ENCODE measurements around the gene NSUN6. TPM values are rescaled to one million over a fixed set of nuclear protein-coding genes. Genes with fewer than 3 reads are reported as not detected.
A peak's percentile ranks its signal among the peaks of the same experiment; 100 is the strongest.

The NSUN6 gene
- total RNA-seq, 2 experiments from 2014 or later, result 9.8 to 11.1 TPM

DNA sequence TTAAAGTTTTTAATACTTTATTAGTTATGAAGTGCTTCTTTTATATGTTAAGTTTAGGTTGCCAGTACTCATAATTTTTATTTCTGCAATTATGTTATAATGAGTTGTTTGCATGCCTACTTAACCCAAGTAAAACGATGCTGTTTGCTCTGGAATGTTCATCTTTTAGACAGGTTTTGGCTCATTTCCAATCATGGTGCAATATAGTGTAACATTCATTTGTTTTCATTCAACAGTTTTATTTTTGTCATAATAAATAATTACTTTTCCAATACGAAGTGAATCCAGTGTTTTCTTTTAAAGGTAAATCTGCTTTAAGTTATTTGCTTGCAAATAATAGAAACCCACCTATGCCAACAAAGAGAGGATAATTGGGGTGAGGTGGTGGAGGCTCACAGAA, 30.0 kb upstream of the NSUN6 start:
- no peak for DNase-seq
- Mint-ChIP-seq H3K36me3 (ENCODE audit: low read depth) (peaks cover 8% of the 10 kb centered on the region), H3K9me3 (no peaks in the 10 kb centered on the region), H3K4me1 (ENCODE audit: low read depth) (peaks cover 5% of the 10 kb centered on the region), H3K27me3 (ENCODE audit: low read depth) (no peaks in the 10 kb centered on the region), H3K27ac (no peak overlapping the region), H3K4me3 (no peak overlapping the region)
- CTCF ChIA-PET, result no interaction called here
- intact Hi-C loops (cut with micrococcal nuclease), result loop anchor here (10.0 kb wide), 1 partner anchor 1103 kb away; no protein-coding TSS in a partner anchor

DNA sequence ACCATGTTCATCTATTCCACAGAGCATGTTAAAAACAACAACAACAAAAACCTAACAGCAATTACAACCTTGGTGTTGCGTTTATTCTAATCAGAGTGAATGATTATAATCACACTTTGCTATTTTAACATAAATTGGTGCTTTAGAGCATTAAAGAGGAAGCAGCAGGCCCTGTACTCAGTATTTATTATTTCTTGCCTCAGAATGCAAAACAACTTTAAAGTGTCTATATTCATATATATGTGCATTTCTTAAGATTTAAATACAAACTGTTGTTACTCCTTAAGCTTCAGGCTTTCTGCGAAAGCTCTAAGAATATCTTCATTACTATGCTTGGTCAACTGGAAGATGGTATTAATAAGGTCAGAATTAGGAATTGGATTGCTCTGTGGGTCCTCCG, 29.4 kb upstream of the NSUN6 start:
- no peak for DNase-seq
- peaks cover 8% of the 10 kb centered on the region for H3K36me3 Mint-ChIP-seq (ENCODE audit: low read depth)
- H3K4me1 Mint-ChIP-seq (ENCODE audit: low read depth), result peaks cover 5% of the 10 kb centered on the region
- CTCF ChIA-PET, result no interaction called here
- intact Hi-C loops (cut with micrococcal nuclease), result loop anchor here (10.0 kb wide), 1 partner anchor 1104 kb away; no protein-coding TSS in a partner anchor
- H3K4me3 Mint-ChIP-seq, result no peak overlapping the region
- H3K27ac Mint-ChIP-seq, result no peak overlapping the region
- H3K27me3 Mint-ChIP-seq (ENCODE audit: low read depth), result no peaks in the 10 kb centered on the region
- no peaks in the 10 kb centered on the region for H3K9me3 Mint-ChIP-seq

DNA sequence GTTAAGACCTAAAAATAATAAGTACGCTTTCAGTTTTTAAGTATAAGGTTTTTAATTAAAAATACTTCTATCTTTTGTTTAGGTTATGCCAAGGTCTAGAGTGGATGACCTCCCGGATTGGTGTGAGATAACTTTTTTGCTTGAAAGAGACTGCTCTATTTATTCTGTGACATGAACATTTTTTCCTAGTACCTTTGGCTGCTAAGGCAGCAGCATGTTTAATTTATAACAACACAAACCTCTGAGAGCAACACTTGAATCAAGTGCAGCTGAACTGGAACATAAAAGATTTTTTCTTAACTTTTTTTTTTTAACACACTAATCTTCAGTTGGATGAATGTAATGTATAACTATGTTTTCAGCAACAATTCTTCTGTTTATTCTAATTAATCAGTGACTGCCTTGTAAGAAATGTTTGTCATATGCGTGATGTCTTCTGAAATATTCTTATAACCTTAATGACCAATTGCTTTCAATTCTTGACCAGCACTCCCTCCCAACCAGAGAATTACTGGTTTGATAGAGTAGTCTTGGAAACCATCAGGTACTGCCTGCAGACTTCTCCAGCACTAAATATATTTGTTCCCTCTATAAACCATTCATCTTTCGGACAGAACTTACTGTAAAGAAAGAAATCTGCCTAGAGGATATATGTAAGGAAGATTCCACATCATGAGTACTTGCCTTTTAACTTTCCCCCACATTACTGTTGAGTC, 23.9 kb upstream of the NSUN6 start:
- DNase-seq, result no peak
- peaks cover 3% of the 10 kb centered on the region for H3K4me1 Mint-ChIP-seq (ENCODE audit: low read depth)
- H3K27me3 Mint-ChIP-seq (ENCODE audit: low read depth), result no peaks in the 10 kb centered on the region
- intact Hi-C loops (cut with micrococcal nuclease), result no loop called here
- H3K9me3 Mint-ChIP-seq, result no peaks in the 10 kb centered on the region
- peaks cover 18% of the 10 kb centered on the region for H3K36me3 Mint-ChIP-seq (ENCODE audit: low read depth)
- no peak overlapping the region for H3K27ac Mint-ChIP-seq
- CTCF ChIA-PET, result interaction anchor here (0.6 kb wide), 1 partner anchor 1412 kb away, joined by 3 read pairs; no protein-coding TSS in a partner anchor
- no peak overlapping the region for H3K4me3 Mint-ChIP-seq

DNA sequence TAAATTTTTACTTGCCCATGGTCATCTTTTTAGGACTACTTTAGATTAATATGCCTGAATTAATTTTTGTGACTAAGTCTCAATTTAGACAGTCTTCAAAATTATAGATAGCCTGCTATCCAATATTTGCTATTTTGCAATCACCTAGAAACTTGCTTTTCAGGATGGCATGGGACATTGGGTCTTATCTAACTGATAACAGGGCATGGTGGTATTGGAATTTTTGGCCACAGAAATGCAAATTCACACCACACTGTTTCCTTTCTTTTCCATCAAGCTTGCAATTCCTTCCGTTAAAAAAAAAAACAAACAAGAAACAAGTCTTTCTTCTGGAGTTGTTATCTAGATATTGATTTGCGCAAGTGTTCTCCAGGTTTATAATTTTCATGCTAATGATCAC, 16.6 kb upstream of the NSUN6 start:
- Mint-ChIP-seq H3K27me3 (ENCODE audit: low read depth) (no peaks in the 10 kb centered on the region), H3K27ac (no peak overlapping the region), H3K4me1 (ENCODE audit: low read depth) (peaks cover 30% of the 10 kb centered on the region), H3K4me3 (no peak overlapping the region), H3K36me3 (ENCODE audit: low read depth) (peaks cover 18% of the 10 kb centered on the region), H3K9me3 (no peaks in the 10 kb centered on the region)
- intact Hi-C loops (cut with micrococcal nuclease), result no loop called here
- DNase-seq, result no peak
- CTCF ChIA-PET, result no interaction called here

DNA sequence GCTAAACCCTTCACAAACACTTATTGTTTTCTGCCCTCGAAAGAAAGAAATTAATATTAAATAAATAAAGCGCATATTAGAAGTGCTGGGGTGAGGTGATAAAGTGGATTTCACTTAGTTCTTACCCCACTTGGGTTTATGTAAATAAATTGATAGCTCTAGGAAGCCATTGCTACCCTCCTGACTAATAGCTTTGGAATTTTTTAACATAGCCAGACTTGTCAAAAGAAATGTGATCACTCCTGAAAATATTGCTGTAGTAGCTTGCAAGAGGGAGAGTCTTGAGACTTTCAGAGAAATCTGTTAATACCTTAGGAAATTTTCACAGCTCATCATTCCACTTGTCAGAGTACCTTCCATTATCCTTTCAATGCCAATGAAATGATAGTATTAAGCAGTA, 15.4 kb upstream of the NSUN6 start:
- no peak for DNase-seq
- H3K4me3 Mint-ChIP-seq, result no peak overlapping the region
- intact Hi-C loops (cut with micrococcal nuclease), result no loop called here
- CTCF ChIA-PET, result interaction anchor here (0.7 kb wide), 2 partner anchors 8 to 18 kb away, joined by 3 read pairs; no protein-coding TSS in a partner anchor
- H3K9me3 Mint-ChIP-seq, result no peaks in the 10 kb centered on the region
- H3K4me1 Mint-ChIP-seq (ENCODE audit: low read depth), result peaks cover 35% of the 10 kb centered on the region
- H3K36me3 Mint-ChIP-seq (ENCODE audit: low read depth), result peaks cover 18% of the 10 kb centered on the region
- H3K27ac Mint-ChIP-seq, result no peak overlapping the region
- H3K27me3 Mint-ChIP-seq (ENCODE audit: low read depth), result no peaks in the 10 kb centered on the region

DNA sequence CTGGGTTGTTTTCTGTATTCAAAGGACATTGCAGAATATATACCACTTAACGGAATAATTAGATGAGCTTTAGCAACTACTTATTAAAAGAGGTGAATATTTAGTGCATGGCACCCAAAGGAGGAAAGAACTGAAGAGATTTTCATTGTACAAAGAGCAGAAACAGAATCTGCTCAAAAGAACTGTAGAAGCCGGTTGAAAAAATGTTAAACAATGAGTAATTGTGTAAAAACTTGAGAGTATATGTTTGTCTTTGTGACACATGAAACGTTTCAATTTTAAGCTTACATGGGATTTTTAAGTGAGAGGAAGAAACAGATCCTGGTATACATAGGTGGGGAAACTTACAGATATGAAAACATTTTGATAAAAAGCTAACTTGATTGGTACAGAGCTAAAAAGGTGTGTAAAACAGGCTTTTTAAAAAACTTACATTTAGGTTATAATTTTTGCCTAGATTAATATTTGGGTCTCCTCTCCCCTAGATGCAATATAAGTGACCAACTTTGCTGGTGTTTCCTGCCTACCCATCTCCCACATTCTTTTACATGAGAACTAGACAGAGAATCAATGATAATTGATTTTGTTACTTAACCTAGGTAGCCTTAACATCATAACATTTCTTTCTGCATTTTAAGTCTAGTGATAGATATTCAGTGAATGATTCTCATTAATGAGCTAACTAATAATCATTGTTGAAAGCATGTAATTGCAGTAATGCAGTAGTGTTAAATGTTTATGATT, 14.6 kb upstream of the NSUN6 start:
- DNase-seq, result no peak
- H3K9me3 Mint-ChIP-seq, result no peaks in the 10 kb centered on the region
- H3K4me3 Mint-ChIP-seq, result no peak overlapping the region
- H3K36me3 Mint-ChIP-seq (ENCODE audit: low read depth), result peaks cover 21% of the 10 kb centered on the region
- H3K4me1 Mint-ChIP-seq (ENCODE audit: low read depth), result peaks cover 43% of the 10 kb centered on the region
- intact Hi-C loops (cut with micrococcal nuclease), result no loop called here
- CTCF ChIA-PET, result no interaction called here
- H3K27ac Mint-ChIP-seq, result no peak overlapping the region
- no peaks in the 10 kb centered on the region for H3K27me3 Mint-ChIP-seq (ENCODE audit: low read depth)

DNA sequence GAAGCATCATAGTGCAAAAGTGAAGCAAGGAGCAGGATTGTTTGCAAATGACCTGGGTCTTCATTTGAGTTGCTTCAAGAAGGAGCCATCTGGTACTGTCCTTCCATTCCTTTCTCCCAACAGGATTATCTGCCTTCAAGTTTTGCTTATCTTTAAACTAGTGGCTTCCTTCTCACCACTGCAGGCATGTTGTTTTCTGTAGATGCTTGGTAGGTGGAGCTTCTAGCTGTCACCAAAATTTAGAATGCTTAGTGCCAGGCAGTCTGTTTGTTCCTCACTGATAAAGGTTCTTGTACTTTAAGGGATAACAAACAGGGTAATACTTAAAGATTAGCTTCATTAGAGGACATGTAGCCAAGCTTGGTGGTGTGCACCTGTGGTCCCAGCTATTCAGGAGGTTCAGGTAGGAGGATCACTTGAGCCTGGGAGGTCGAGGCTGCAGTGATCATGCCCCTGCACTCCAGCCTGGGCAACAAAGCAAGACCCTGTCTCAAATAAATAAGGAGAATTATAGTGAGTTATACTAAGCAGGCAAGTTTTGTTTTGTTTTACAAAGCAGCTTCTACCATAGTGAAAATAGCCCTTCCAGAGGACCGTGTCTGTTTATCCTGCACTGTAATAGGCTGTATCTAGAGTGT, 13.6 kb upstream of the NSUN6 start:
- Mint-ChIP-seq H3K4me1 (ENCODE audit: low read depth) (peaks cover 46% of the 10 kb centered on the region), H3K27me3 (ENCODE audit: low read depth) (no peaks in the 10 kb centered on the region), H3K4me3 (no peak overlapping the region), H3K36me3 (ENCODE audit: low read depth) (peaks cover 16% of the 10 kb centered on the region), H3K27ac (no peak overlapping the region), H3K9me3 (no peaks in the 10 kb centered on the region)
- DNase-seq, result no peak
- intact Hi-C loops (cut with micrococcal nuclease), result no loop called here
- CTCF ChIA-PET, result no interaction called here

DNA sequence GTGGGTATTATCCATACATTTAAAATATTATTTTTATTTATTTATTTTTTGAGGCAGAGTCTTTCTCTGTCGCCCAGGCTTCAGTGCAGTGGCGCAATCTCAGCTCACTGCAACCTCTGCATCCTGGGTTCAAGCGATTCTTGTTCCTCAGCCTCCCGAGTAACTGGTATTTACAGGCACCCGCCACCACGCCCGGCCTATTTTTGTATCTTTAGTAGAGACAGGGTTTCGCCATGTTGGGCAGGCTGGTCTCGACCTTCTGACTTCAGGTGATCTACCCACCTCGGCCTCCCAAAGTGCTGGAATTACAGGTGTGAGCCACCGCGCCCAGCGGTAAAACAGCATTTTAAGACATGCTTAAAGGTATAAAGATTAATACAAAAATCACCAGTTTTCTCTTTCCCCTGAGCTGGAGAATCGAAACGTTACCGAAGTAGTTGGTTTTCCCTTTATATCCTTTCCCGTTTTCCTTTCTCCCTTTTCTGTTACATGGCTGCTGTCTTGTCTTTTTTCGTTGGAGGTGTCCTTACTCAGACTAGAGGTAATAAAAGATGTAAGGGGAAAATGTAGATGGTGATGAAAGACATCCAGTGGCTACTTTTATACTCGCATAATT, 9.5 kb upstream of the NSUN6 start:
- CTCF ChIA-PET, result no interaction called here
- Mint-ChIP-seq H3K4me3 (peak overlapping the region; percentile 93), H3K27ac (peak overlapping the region; percentile 5), H3K9me3 (no peaks in the 10 kb centered on the region), H3K4me1 (ENCODE audit: low read depth) (peaks cover 49% of the 10 kb centered on the region), H3K36me3 (ENCODE audit: low read depth) (peaks cover 13% of the 10 kb centered on the region), H3K27me3 (ENCODE audit: low read depth) (no peaks in the 10 kb centered on the region)
- intact Hi-C loops (cut with micrococcal nuclease), result no loop called here
- DNase-seq, result no peak

DNA sequence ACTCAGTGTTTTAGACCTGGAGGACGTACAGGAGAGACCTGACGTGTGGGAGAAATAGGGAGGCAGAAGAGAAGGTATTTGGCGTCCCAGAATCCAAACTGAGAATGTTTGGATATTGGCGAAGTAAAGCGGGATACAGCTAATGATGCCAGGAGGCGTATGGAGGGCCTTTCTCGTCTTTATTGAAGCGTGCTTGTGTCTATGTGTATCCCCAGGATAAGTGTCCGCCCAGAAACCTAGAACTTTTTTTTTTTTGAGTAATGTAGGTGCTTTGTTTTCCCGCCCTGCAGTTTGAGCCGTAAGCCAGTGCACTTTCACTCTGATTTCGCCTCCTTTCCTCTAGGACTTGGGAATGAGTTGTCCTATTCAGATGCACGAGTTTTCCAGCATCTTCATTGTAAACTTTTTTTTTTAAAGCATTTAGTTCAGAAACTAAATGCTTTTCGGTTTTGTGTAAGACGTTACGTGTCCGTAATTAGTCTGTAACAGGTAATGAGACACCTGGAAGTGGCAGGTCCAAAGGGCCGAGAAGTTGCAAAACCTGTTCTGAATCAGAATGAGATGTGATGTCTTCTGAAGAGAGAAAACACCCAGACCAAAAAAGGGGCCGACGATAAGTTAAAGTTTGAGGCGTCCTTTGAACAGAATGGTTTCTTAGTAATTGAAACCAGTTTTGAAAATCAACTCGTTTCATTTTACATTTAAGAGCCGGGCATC, 8.6 kb upstream of the NSUN6 start:
- H3K27ac Mint-ChIP-seq, result peak overlapping the region; percentile 98
- peak overlapping the region; percentile 93 for H3K4me3 Mint-ChIP-seq
- H3K27me3 Mint-ChIP-seq (ENCODE audit: low read depth), result no peaks in the 10 kb centered on the region
- CTCF ChIA-PET, result interaction anchor here (0.6 kb wide), 1 partner anchor 197 kb away, joined by 4 read pairs; no protein-coding TSS in a partner anchor
- intact Hi-C loops (cut with micrococcal nuclease), result loop anchor here (1.0 to 10.0 kb wide), 6 partner anchors 9 to 1845 kb away; partner anchors contain the start of genes NSUN6, RSU1, STAM and VIM
- peaks cover 13% of the 10 kb centered on the region for H3K36me3 Mint-ChIP-seq (ENCODE audit: low read depth)
- peak; percentile 46 for DNase-seq
- H3K9me3 Mint-ChIP-seq, result no peaks in the 10 kb centered on the region
- peaks cover 41% of the 10 kb centered on the region for H3K4me1 Mint-ChIP-seq (ENCODE audit: low read depth)

DNA sequence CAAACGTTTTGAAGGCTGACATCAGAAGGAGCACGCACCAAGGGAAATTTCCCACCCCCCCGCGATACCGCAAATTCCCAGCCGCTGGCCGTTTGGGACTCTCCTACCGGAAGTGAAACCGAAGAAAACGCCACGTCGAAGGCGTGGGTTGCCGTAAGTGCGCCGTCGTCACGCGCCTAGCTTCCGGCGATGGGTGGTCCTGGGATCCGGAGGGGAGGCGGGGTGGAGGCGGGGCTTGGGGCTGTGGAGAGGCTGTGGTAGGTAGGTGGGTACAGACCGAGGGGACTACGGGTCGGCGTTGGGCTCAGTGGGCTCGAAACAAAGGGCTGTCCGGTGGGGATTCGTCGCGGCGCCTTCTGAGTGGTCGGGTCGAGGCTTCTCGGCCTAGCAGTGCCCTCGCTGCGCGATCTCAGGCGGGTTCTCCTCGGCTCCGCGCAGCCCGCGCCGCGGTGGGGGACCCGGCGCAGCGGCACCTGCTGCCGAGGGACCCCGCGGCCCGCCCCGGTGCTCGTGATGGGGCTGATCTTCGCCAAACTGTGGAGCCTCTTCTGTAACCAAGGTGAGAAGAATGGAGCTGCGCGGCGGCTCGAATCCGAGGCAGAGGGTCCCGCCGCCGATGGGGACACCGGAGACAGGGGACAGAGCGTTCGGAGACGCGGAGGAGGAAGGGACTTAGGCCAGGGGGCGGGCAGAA, 7.9 kb upstream of the NSUN6 start, which contains the start of gene ARL5B:
Gene ARL5B, plus strand, starts transcription at position 307 of the 694 bp plus-strand sequence. Its CDS starts 207 bp downstream, at position 514.
- intact Hi-C loops (cut with micrococcal nuclease), result loop anchor here (1.0 to 10.0 kb wide), 6 partner anchors 8 to 1844 kb away; partner anchors contain the start of genes NSUN6, RSU1, STAM and VIM
- CTCF ChIA-PET, result interaction anchor here (0.6 kb wide), 1 partner anchor 196 kb away, joined by 4 read pairs; no protein-coding TSS in a partner anchor
- Mint-ChIP-seq H3K4me1 (ENCODE audit: low read depth) (peaks cover 36% of the 10 kb centered on the region), H3K36me3 (ENCODE audit: low read depth) (peaks cover 13% of the 10 kb centered on the region), H3K9me3 (no peaks in the 10 kb centered on the region), H3K27ac (peak within 1 kb of the TSS; percentile 98), H3K27me3 (ENCODE audit: low read depth) (no peaks in the 10 kb centered on the region), H3K4me3 (peak within 1 kb of the TSS; percentile 93)
- peak; percentile 97 for DNase-seq

All from activated naive CD4-positive, alpha-beta T cell treated with anti-CD3 and anti-CD28 coated beads for 36 hours (primary cell).